HG03342 (cell line): ENCODE data around the gene CCNE1.
"Not testable (repeated sequence)": the region's sequence is repeated elsewhere in the genome, so short reads cannot be mapped to it uniquely, and the experiment has no call there.

ENCODE experiments used
- ATAC-seq: cut with Tn5 transposase; IDR thresholded peaks from one replicate; pipeline ENCODE4 v1.9.1; 2021; ENCODE audit warnings: mild to moderate bottlenecking, moderate library complexity; ENCODE audit not compliant: unreplicated experiment

The CCNE1 gene

GRCh38 chr19:29812080-29812880, 489 bp downstream of the CCNE1 start:
- ATAC-seq = peak; percentile 15

GRCh38 chr19:29812881-29813275, 1.1 kb downstream of the CCNE1 start:
- no peak for ATAC-seq

- ATAC-seq = no peak
Measured at GRCh38 chr19:29813642-29814041, 1.9 kb downstream of the CCNE1 start.

GRCh38 chr19:29815231-29815630, 3.4 kb downstream of the CCNE1 start:
- ATAC-seq = no peak

- ATAC-seq = no peak
Measured at GRCh38 chr19:29817316-29817715, 5.5 kb downstream of the CCNE1 start.

GRCh38 chr19:29819300-29819699, 7.5 kb downstream of the CCNE1 start:
- no peak for ATAC-seq

- no peak for ATAC-seq
Measured at GRCh38 chr19:29819986-29820385, 8.2 kb downstream of the CCNE1 start.

- no peak for ATAC-seq
Measured at GRCh38 chr19:29823581-29824330, 12.0 kb downstream of the CCNE1 start.

GRCh38 chr19:29825263-29825662, 13.5 kb downstream of the CCNE1 start:
- ATAC-seq = not testable (repeated sequence)

- no peak for ATAC-seq
Measured at GRCh38 chr19:29831041-29831548, 19.3 kb downstream of the CCNE1 start.

- ATAC-seq = no peak
Measured at GRCh38 chr19:29831686-29832085, 19.9 kb downstream of the CCNE1 start.

- no peak for ATAC-seq
Measured at GRCh38 chr19:29832801-29833200, 21.0 kb downstream of the CCNE1 start.

GRCh38 chr19:29833614-29834261, 21.9 kb downstream of the CCNE1 start:
- no peak for ATAC-seq

GRCh38 chr19:29834991-29835846, 23.4 kb downstream of the CCNE1 start:
- ATAC-seq = no peak

- ATAC-seq = peak; percentile 55
Measured at GRCh38 chr19:29836409-29836825, 24.6 kb downstream of the CCNE1 start.

GRCh38 chr19:29837448-29837981, 25.7 kb downstream of the CCNE1 start:
- peak; percentile 76 for ATAC-seq

GRCh38 chr19:29837996-29838395, 26.2 kb downstream of the CCNE1 start:
- ATAC-seq = no peak

- ATAC-seq = no peak
Measured at GRCh38 chr19:29840066-29840950, 28.5 kb downstream of the CCNE1 start.

GRCh38 chr19:29841209-29841558, 29.4 kb downstream of the CCNE1 start:
- no peak for ATAC-seq
